H9 (cell line): ENCODE measurements around the gene AWAT2. TPM values are rescaled to one million over a fixed set of nuclear protein-coding genes. Genes with fewer than 3 reads are reported as not detected.

Experiments
- DNase-seq: peaks from one replicate; pipeline ENCODE4 v3.0.0-alpha.2; 2017
- H2AFZ ChIP-seq: one replicate; pipeline ENCODE4 v1.6.1; 2013; ENCODE audit warnings: mild to moderate bottlenecking, low read length, control low read depth, moderate library complexity
- H2AK5ac ChIP-seq: 2 replicates; pipeline ENCODE4 v1.6.1; 2013; ENCODE audit warnings: low read length, control low read depth, mixed read lengths; ENCODE audit not compliant: insufficient read length
- H2BK120ac ChIP-seq: one replicate; pipeline ENCODE4 v1.6.1; 2013; ENCODE audit warnings: low read depth, mild to moderate bottlenecking, low read length, control low read depth, inconsistent platforms; ENCODE audit not compliant: poor library complexity, severe bottlenecking
- H2BK12ac ChIP-seq: 2 replicates; pipeline ENCODE4 v1.6.1; 2013; ENCODE audit warnings: low read length, control low read depth, mixed read lengths, low read depth; ENCODE audit not compliant: insufficient read length
- H2BK15ac ChIP-seq: 2 replicates; pipeline ENCODE4 v1.6.1; 2013; ENCODE audit warnings: low read depth, low read length, control low read depth
- H2BK20ac ChIP-seq: one replicate; pipeline ENCODE4 v1.6.1; 2013; ENCODE audit warnings: low read depth, mild to moderate bottlenecking, low read length, control low read depth, inconsistent platforms; ENCODE audit not compliant: poor library complexity, severe bottlenecking
- H2BK5ac ChIP-seq: 2 replicates; pipeline ENCODE4 v1.6.1; 2013; ENCODE audit warnings: low read length, control low read depth, mixed read lengths; ENCODE audit not compliant: insufficient read length
- H3K14ac ChIP-seq: 2 replicates; pipeline ENCODE4 v1.6.1; 2013; ENCODE audit warnings: low read length, control low read depth; ENCODE audit not compliant: insufficient read depth
- H3K18ac ChIP-seq: 2 replicates; pipeline ENCODE4 v1.6.1; 2013; ENCODE audit warnings: low read depth, mild to moderate bottlenecking, mixed read lengths, low read length, control low read depth; ENCODE audit not compliant: insufficient read length
- H3K23ac ChIP-seq: 2 replicates; pipeline ENCODE4 v1.6.1; 2013; ENCODE audit warnings: low read length, control low read depth, mixed read lengths, low read depth; ENCODE audit not compliant: insufficient read length
- H3K23me2 ChIP-seq: 2 replicates; pipeline ENCODE4 v1.6.1; 2013; ENCODE audit warnings: low read depth, mild to moderate bottlenecking, mixed read lengths, low read length, control low read depth; ENCODE audit not compliant: insufficient read length, poor library complexity, severe bottlenecking
- H3K27ac ChIP-seq: 2 replicates; pipeline ENCODE4 v1.5.1; 2013; ENCODE audit warnings: low read length, control low read depth, mixed read lengths, low read depth; ENCODE audit not compliant: insufficient read length
- H3K27me3 ChIP-seq: 2 replicates; pipeline ENCODE4 v1.6.1; 2013; ENCODE audit warnings: low read length, control low read depth, inconsistent platforms; ENCODE audit not compliant: insufficient read depth
- H3K4ac ChIP-seq: 2 replicates; pipeline ENCODE4 v1.6.1; 2013; ENCODE audit warnings: low read depth, mild to moderate bottlenecking, control low read depth, inconsistent platforms, low read length, moderate library complexity
- H3K4me1 ChIP-seq: 2 replicates; pipeline ENCODE4 v1.6.1; 2013; ENCODE audit warnings: low read length, control low read depth, inconsistent platforms; ENCODE audit not compliant: insufficient read depth
- H3K4me2 ChIP-seq: 2 replicates; pipeline ENCODE4 v1.6.1; 2013; ENCODE audit warnings: low read length, control low read depth, mixed read lengths; ENCODE audit not compliant: insufficient read length, insufficient read depth
- H3K56ac ChIP-seq: 2 replicates; pipeline ENCODE4 v1.6.1; 2013; ENCODE audit warnings: low read depth, mild to moderate bottlenecking, mixed read lengths, low read length, control low read depth; ENCODE audit not compliant: insufficient read length
- H3K79me1 ChIP-seq: 2 replicates; pipeline ENCODE4 v1.6.1; 2013; ENCODE audit warnings: low read depth, mild to moderate bottlenecking, moderate library complexity, low read length, control low read depth, inconsistent platforms; ENCODE audit not compliant: insufficient read depth, poor library complexity, severe bottlenecking
- H3K79me2 ChIP-seq: 2 replicates; pipeline ENCODE4 v1.6.1; 2013; ENCODE audit warnings: low read length, control low read depth, inconsistent platforms; ENCODE audit not compliant: insufficient read depth
- H3K9ac ChIP-seq: 2 replicates; pipeline ENCODE4 v1.6.1; 2013; ENCODE audit warnings: low read length, control low read depth, mixed read lengths; ENCODE audit not compliant: insufficient read length; ENCODE audit errors: extremely low read depth
- H3K9me3 ChIP-seq: one replicate; pipeline ENCODE4 v1.6.1; 2013; ENCODE audit warnings: low read depth, low read length, inconsistent platforms; ENCODE audit not compliant: control insufficient read depth
- H3T11ph ChIP-seq: one replicate; pipeline ENCODE4 v1.6.1; 2013; ENCODE audit warnings: mild to moderate bottlenecking, low read length, control low read depth, inconsistent platforms
- H4K20me1 ChIP-seq: one replicate; pipeline ENCODE4 v1.6.1; 2013; ENCODE audit not compliant: control insufficient read depth, insufficient read length, insufficient read depth
- H4K5ac ChIP-seq: 2 replicates; pipeline ENCODE4 v1.6.1; 2013; ENCODE audit warnings: low read depth, mild to moderate bottlenecking, mixed read lengths, low read length, control low read depth; ENCODE audit not compliant: insufficient read length
- H4K8ac ChIP-seq: replicated peaks from 2 replicates; pipeline ENCODE4 v1.6.1; 2013; ENCODE audit warnings: low read length, control low read depth, mixed read lengths, low read depth; ENCODE audit not compliant: insufficient read length
- H4K91ac ChIP-seq: 2 replicates; pipeline ENCODE4 v1.6.1; 2013; ENCODE audit warnings: low read depth, mild to moderate bottlenecking, moderate library complexity, mixed read lengths, low read length, control low read depth; ENCODE audit not compliant: insufficient read length
- H3K27ac Mint-ChIP-seq, 3 experiments: 2 replicates in 2 of 3; 3 replicates in 1 of 3; pipeline ENCODE4 v1.8.0; 2020 to 2021; ENCODE audit warnings: mixed read lengths in 3 of 3, mild to moderate bottlenecking in 1 of 3, moderate library complexity in 1 of 3
- H3K27me3 Mint-ChIP-seq: 2 replicates; pipeline ENCODE4 v1.8.0; 2021; ENCODE audit warnings: low read depth, mild to moderate bottlenecking, moderate library complexity, mixed read lengths
- H3K36me3 Mint-ChIP-seq, 3 experiments: 2 replicates in 2 of 3; 3 replicates in 1 of 3; pipeline ENCODE4 v1.8.0; 2020 to 2021; ENCODE audit warnings: low read depth in 3 of 3, mixed read lengths in 3 of 3; ENCODE audit not compliant: insufficient read depth in 1 of 3
- H3K4me1 Mint-ChIP-seq, 2 experiments: 2 replicates each; pipeline ENCODE4 v1.8.0; 2020; ENCODE audit warnings: mixed read lengths in 2 of 2
- H3K4me3 Mint-ChIP-seq, 2 experiments: 2 replicates in 1 of 2; 3 replicates in 1 of 2; pipeline ENCODE4 v1.8.0; 2020 to 2021; ENCODE audit warnings: mild to moderate bottlenecking in 2 of 2, mixed read lengths in 2 of 2, moderate library complexity in 1 of 2
- H3K9me3 Mint-ChIP-seq, 2 experiments: 2 replicates in 1 of 2; 3 replicates in 1 of 2; pipeline ENCODE4 v1.8.0; 2020; ENCODE audit warnings: mild to moderate bottlenecking in 2 of 2, mixed read lengths in 2 of 2, moderate library complexity in 1 of 2
- whole genome bisulfite sequencing: extraction: QIAGEN DNeasy Blood & Tissue Kit; methylation state at CpG from one replicate; pipeline ENCODE4 v1.1.7; 2013; ENCODE audit warnings: missing lambda C conversion rate, low lambda C conversion rate, mixed read lengths; ENCODE audit not compliant: insufficient read length; ENCODE audit errors: extremely low coverage; 5-methylcytosine and 5-hydroxymethylcytosine counted together
- total RNA-seq: library from RNA; stranded (reverse); gene quantifications from 2 replicates; pipeline ENCODE4 v1.2.1, GENCODE V29; 2021
- TF ChIP-seq, protein P1 (sequence below): fragments of 200-600 bp; sonication (generic); conservative IDR thresholded peaks from 3 replicates; pipeline ENCODE4 v1.8.0; 2021; ENCODE audit warnings: antibody characterized with exemption, mild to moderate bottlenecking

Gene AWAT2
- total RNA-seq, 1 experiment from 2014 or later = not detected

DNA sequence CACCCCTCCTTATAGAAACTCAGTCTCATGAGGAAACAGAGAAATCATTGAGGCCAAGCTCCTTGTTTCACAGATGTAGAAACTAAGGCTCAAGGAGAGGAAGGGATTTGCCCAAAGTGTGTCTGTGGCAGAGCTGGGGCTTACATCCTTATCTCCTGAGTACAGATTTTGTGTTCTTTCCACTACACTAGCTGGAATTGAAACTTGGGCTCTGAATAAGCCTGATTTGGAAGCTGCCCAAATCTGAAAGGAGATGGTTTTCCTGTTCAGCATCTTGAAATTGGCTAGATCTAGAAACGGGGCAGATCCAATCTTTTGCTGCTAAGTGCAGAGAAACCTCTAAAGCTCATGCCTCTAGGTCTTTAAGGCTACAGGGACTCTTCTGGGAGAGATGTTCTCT lies 24.3 kb downstream of the AWAT2 start:
- no peak overlapping the region for H3K9ac ChIP-seq
- H2BK5ac ChIP-seq = no peak overlapping the region
- H3K14ac ChIP-seq = no peak overlapping the region
- H3K23ac ChIP-seq = no peak overlapping the region
- H3K9me3 ChIP-seq = peaks cover 27% of the 10 kb centered on the region
- no peak overlapping the region for H2AK5ac ChIP-seq
- H3K79me1 ChIP-seq = no peaks in the 10 kb centered on the region
- H2BK20ac ChIP-seq = no peak overlapping the region
- no peak overlapping the region for H3K27ac ChIP-seq
- Mint-ChIP-seq H3K4me1 (peaks cover 3 to 12% of the 10 kb centered on the region in 2 experiments), H3K27me3 (peaks cover 1% of the 10 kb centered on the region; the same call in 1 of the 2 replicates), H3K4me3 (no peak overlapping the region), H3K9me3 (peaks cover 58 to 67% of the 10 kb centered on the region in 2 experiments), H3K36me3 (peaks cover 0 to 10% (median 2%) of the 10 kb centered on the region in 3 experiments; a peak in 1 of 7 replicates), H3K27ac (no peak overlapping the region)
- H3K4ac ChIP-seq = no peak overlapping the region
- no peaks in the 10 kb centered on the region for H4K20me1 ChIP-seq
- TF ChIP-seq, protein P1, sequence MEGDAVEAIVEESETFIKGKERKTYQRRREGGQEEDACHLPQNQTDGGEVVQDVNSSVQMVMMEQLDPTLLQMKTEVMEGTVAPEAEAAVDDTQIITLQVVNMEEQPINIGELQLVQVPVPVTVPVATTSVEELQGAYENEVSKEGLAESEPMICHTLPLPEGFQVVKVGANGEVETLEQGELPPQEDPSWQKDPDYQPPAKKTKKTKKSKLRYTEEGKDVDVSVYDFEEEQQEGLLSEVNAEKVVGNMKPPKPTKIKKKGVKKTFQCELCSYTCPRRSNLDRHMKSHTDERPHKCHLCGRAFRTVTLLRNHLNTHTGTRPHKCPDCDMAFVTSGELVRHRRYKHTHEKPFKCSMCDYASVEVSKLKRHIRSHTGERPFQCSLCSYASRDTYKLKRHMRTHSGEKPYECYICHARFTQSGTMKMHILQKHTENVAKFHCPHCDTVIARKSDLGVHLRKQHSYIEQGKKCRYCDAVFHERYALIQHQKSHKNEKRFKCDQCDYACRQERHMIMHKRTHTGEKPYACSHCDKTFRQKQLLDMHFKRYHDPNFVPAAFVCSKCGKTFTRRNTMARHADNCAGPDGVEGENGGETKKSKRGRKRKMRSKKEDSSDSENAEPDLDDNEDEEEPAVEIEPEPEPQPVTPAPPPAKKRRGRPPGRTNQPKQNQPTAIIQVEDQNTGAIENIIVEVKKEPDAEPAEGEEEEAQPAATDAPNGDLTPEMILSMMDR = no peak
- no peaks in the 10 kb centered on the region for H3K23me2 ChIP-seq
- no peak for DNase-seq
- no peak overlapping the region for H2BK15ac ChIP-seq
- no peaks in the 10 kb centered on the region for H3K79me2 ChIP-seq
- no peak overlapping the region for H3K4me2 ChIP-seq
- no peak overlapping the region for H2AFZ ChIP-seq
- no peak overlapping the region for H2BK120ac ChIP-seq
- no peak overlapping the region for H2BK12ac ChIP-seq
- no peak overlapping the region for H4K8ac ChIP-seq
- no CpG with 5 or more reads among the region's 1 CpG for WGBS
- no peak overlapping the region for H4K91ac ChIP-seq
- H4K5ac ChIP-seq = no peak overlapping the region
- no peak overlapping the region for H3K56ac ChIP-seq
- H3K18ac ChIP-seq = no peak overlapping the region
- no peaks in the 10 kb centered on the region for H3K27me3 ChIP-seq
- no peaks in the 10 kb centered on the region for H3K4me1 ChIP-seq
- no peak overlapping the region for H3T11ph ChIP-seq
